ENCODE data around the gene HBS1L. TPM values are rescaled to one million over a fixed set of nuclear protein-coding genes. Genes with fewer than 3 reads are reported as not detected.

Gene HBS1L
- total and polyA plus RNA-seq, 7 experiments from 2014 or later: 61.4 to 112 (median 81.0) TPM

GRCh38 chr6:135002229-135002844 lies 52.3 kb downstream of the HBS1L start:
- no peak overlapping the region for H3K27ac Mint-ChIP-seq
- ChIA-PET POLR2A (interaction anchor here (0.8 kb wide), 1 partner anchor 179 kb away, joined by 3 read pairs; the partner anchor contains the start of gene MYB), CTCF (interaction anchor here (0.5 to 1.0 kb wide), 6 partner anchors 10 to 139 kb away, joined by 3 to 7 read pairs (median 4); no protein-coding TSS in a partner anchor)
- peak; percentile 54 for ATAC-seq
- peaks cover 0 to 20% (median 9%) of the 10 kb centered on the region in 5 donors for H3K36me3 Mint-ChIP-seq
- Histone ChIP-seq H3K27ac (ENCODE audit: low read depth, low read length) (no peak overlapping the region), H3K9me3 (ENCODE audit: control insufficient read depth in 2 of 3, low read length in 3 of 3) (no peaks in the 10 kb centered on the region), H3K27me3 (ENCODE audit: control insufficient read depth in 2 of 2, insufficient read depth in 2 of 2, low read length in 2 of 2) (no peaks in the 10 kb centered on the region), H3K4me1 (ENCODE audit: control insufficient read depth in 2 of 2, insufficient read depth in 2 of 2, low read length in 2 of 2) (peaks cover 0 to 8% of the 10 kb centered on the region in 2 donors), H3K4me3 (ENCODE audit: low read length) (no peak overlapping the region), H3K36me3 (ENCODE audit: control insufficient read depth in 2 of 3, insufficient read depth in 3 of 3, low read length in 3 of 3) (peaks cover 0 to 8% (median under 1%) of the 10 kb centered on the region in 3 experiments)
- DNase-seq: peak in 4 of 9 donors; percentile 18 to 28 (median 24)
- no peaks in the 10 kb centered on the region for H3K9me3 Mint-ChIP-seq
- intact Hi-C loops (cut with micrococcal nuclease): loop anchor here in 1 of 2 donors (1.0 to 2.0 kb wide), 4 partner anchors 12 to 181 kb away; no protein-coding TSS in a partner anchor
- H3K4me1 Mint-ChIP-seq: peaks cover under 1 to 19% (median 15%) of the 10 kb centered on the region in 7 donors
- H3K4me3 Mint-ChIP-seq: no peak overlapping the region
- no peaks in the 10 kb centered on the region for H3K27me3 Mint-ChIP-seq

GRCh38 chr6:134999107-134999506 lies 55.5 kb downstream of the HBS1L start:
- ATAC-seq (no peak), DNase-seq (no peak)
- CTCF ChIA-PET: interaction anchor here (0.6 to 1.0 kb wide), 2 partner anchors 87 to 185 kb away, joined by 3 read pairs; no protein-coding TSS in a partner anchor
- Mint-ChIP-seq H3K27ac (peak overlapping the region in 1 of 9 donors; percentile 25), H3K27me3 (no peaks in the 10 kb centered on the region), H3K36me3 (peaks cover 4 to 30% (median 24%) of the 10 kb centered on the region in 5 donors), H3K4me3 (no peak overlapping the region), H3K9me3 (no peaks in the 10 kb centered on the region), H3K4me1 (peaks cover 3 to 25% (median 16%) of the 10 kb centered on the region in 7 donors)
- intact Hi-C loops (cut with micrococcal nuclease): no loop called here
- Histone ChIP-seq H3K27me3 (ENCODE audit: control insufficient read depth in 2 of 2, insufficient read depth in 2 of 2, low read length in 2 of 2) (no peaks in the 10 kb centered on the region), H3K36me3 (ENCODE audit: control insufficient read depth in 2 of 3, insufficient read depth in 3 of 3, low read length in 3 of 3) (peaks cover 8 to 28% (median 16%) of the 10 kb centered on the region in 3 experiments), H3K4me1 (ENCODE audit: control insufficient read depth in 2 of 2, insufficient read depth in 2 of 2, low read length in 2 of 2) (peaks cover 0 to 3% of the 10 kb centered on the region in 2 donors), H3K9me3 (ENCODE audit: control insufficient read depth in 2 of 3, low read length in 3 of 3) (no peaks in the 10 kb centered on the region), H3K4me3 (ENCODE audit: low read length) (no peak overlapping the region), H3K27ac (ENCODE audit: low read depth, low read length) (no peak overlapping the region)
- POLR2A ChIA-PET: interaction anchor here (0.7 to 1.2 kb wide), 2 partner anchors 42 to 183 kb away, joined by 4 to 6 read pairs; no protein-coding TSS in a partner anchor

- Mint-ChIP-seq H3K9me3 (no peaks in the 10 kb centered on the region), H3K36me3 (peaks cover 4 to 33% (median 28%) of the 10 kb centered on the region in 5 donors), H3K27ac (peak overlapping the region in 4 of 9 donors; percentile 3 to 44 (median 20)), H3K4me3 (no peak overlapping the region), H3K27me3 (no peaks in the 10 kb centered on the region), H3K4me1 (peaks cover 3 to 25% (median 16%) of the 10 kb centered on the region in 7 donors)
- Histone ChIP-seq H3K36me3 (ENCODE audit: control insufficient read depth in 2 of 3, insufficient read depth in 3 of 3, low read length in 3 of 3) (peaks cover 15 to 33% (median 16%) of the 10 kb centered on the region in 3 experiments), H3K27ac (ENCODE audit: low read depth, low read length) (no peak overlapping the region), H3K4me1 (ENCODE audit: control insufficient read depth in 2 of 2, insufficient read depth in 2 of 2, low read length in 2 of 2) (peaks cover 0 to 1% of the 10 kb centered on the region in 2 donors), H3K4me3 (ENCODE audit: low read length) (no peak overlapping the region), H3K27me3 (ENCODE audit: control insufficient read depth in 2 of 2, insufficient read depth in 2 of 2, low read length in 2 of 2) (no peaks in the 10 kb centered on the region), H3K9me3 (ENCODE audit: control insufficient read depth in 2 of 3, low read length in 3 of 3) (no peaks in the 10 kb centered on the region)
- no peak for ATAC-seq
- CTCF ChIA-PET: interaction anchor here (0.6 kb wide), 2 partner anchors 187 to 617 kb away, joined by 3 to 5 read pairs; no protein-coding TSS in a partner anchor
- intact Hi-C loops (cut with micrococcal nuclease): no loop called here
- POLR2A ChIA-PET: no interaction called here
- DNase-seq: no peak
Measured at GRCh38 chr6:134997133-134997995, 57.3 kb downstream of the HBS1L start.

GRCh38 chr6:134995536-134995935 lies 59.1 kb downstream of the HBS1L start:
- ChIA-PET CTCF (interaction anchor here (0.6 to 1.5 kb wide), 2 partner anchors 9 to 55 kb away, joined by 3 read pairs; no protein-coding TSS in a partner anchor), POLR2A (no interaction called here)
- Mint-ChIP-seq H3K4me3 (no peak overlapping the region), H3K27me3 (no peaks in the 10 kb centered on the region), H3K36me3 (peaks cover 4 to 36% (median 28%) of the 10 kb centered on the region in 5 donors), H3K4me1 (peaks cover 3 to 25% (median 16%) of the 10 kb centered on the region in 7 donors), H3K27ac (peak overlapping the region in 1 of 9 donors; percentile 34), H3K9me3 (no peaks in the 10 kb centered on the region)
- Histone ChIP-seq H3K9me3 (ENCODE audit: control insufficient read depth in 2 of 3, low read length in 3 of 3) (no peaks in the 10 kb centered on the region), H3K36me3 (ENCODE audit: control insufficient read depth in 2 of 3, insufficient read depth in 3 of 3, low read length in 3 of 3) (peaks cover 16 to 40% (median 18%) of the 10 kb centered on the region in 3 experiments), H3K27me3 (ENCODE audit: control insufficient read depth in 2 of 2, insufficient read depth in 2 of 2, low read length in 2 of 2) (no peaks in the 10 kb centered on the region), H3K4me1 (ENCODE audit: control insufficient read depth in 2 of 2, insufficient read depth in 2 of 2, low read length in 2 of 2) (no peaks in the 10 kb centered on the region), H3K4me3 (ENCODE audit: low read length) (no peak overlapping the region), H3K27ac (ENCODE audit: low read depth, low read length) (no peak overlapping the region)
- intact Hi-C loops (cut with micrococcal nuclease): no loop called here
- DNase-seq: no peak
- no peak for ATAC-seq

- Mint-ChIP-seq H3K4me3 (no peak overlapping the region), H3K27me3 (no peaks in the 10 kb centered on the region), H3K36me3 (peaks cover 4 to 44% (median 31%) of the 10 kb centered on the region in 5 donors), H3K27ac (no peak overlapping the region), H3K9me3 (no peaks in the 10 kb centered on the region), H3K4me1 (peaks cover 3 to 30% (median 16%) of the 10 kb centered on the region in 7 donors)
- ATAC-seq (no peak), DNase-seq (no peak)
- Histone ChIP-seq H3K36me3 (ENCODE audit: control insufficient read depth in 2 of 3, insufficient read depth in 3 of 3, low read length in 3 of 3) (peaks cover 16 to 47% (median 18%) of the 10 kb centered on the region in 3 experiments), H3K4me1 (ENCODE audit: control insufficient read depth in 2 of 2, insufficient read depth in 2 of 2, low read length in 2 of 2) (no peaks in the 10 kb centered on the region), H3K27me3 (ENCODE audit: control insufficient read depth in 2 of 2, insufficient read depth in 2 of 2, low read length in 2 of 2) (no peaks in the 10 kb centered on the region), H3K4me3 (ENCODE audit: low read length) (no peak overlapping the region), H3K9me3 (ENCODE audit: control insufficient read depth in 2 of 3, low read length in 3 of 3) (no peaks in the 10 kb centered on the region), H3K27ac (ENCODE audit: low read depth, low read length) (no peak overlapping the region)
- POLR2A ChIA-PET: no interaction called here
- intact Hi-C loops (cut with micrococcal nuclease): loop anchor here in 1 of 2 donors (1.0 kb wide), 1 partner anchor 9 kb away; no protein-coding TSS in a partner anchor
- CTCF ChIA-PET: interaction anchor here (1.3 to 2.3 kb wide), 2 partner anchors 14 to 150 kb away, joined by 3 to 7 read pairs; no protein-coding TSS in a partner anchor
Measured at GRCh38 chr6:134994431-134994830, 60.2 kb downstream of the HBS1L start.

- CTCF ChIA-PET: interaction anchor here (1.0 kb wide), 1 partner anchor 447 kb away, joined by 3 read pairs; no protein-coding TSS in a partner anchor
- H3K27ac Mint-ChIP-seq: no peak overlapping the region
- ATAC-seq: no peak
- H3K4me3 Mint-ChIP-seq: no peak overlapping the region
- POLR2A ChIA-PET: no interaction called here
- H3K27ac ChIP-seq (ENCODE audit: low read depth, low read length): no peak overlapping the region
- intact Hi-C loops (cut with micrococcal nuclease): no loop called here
- H3K36me3 Mint-ChIP-seq: peaks cover 7 to 50% (median 25%) of the 10 kb centered on the region in 5 donors
- H3K9me3 ChIP-seq (ENCODE audit: control insufficient read depth in 2 of 3, low read length in 3 of 3): no peaks in the 10 kb centered on the region
- no peaks in the 10 kb centered on the region for H3K27me3 Mint-ChIP-seq
- no peaks in the 10 kb centered on the region for H3K4me1 ChIP-seq (ENCODE audit: control insufficient read depth in 2 of 2, insufficient read depth in 2 of 2, low read length in 2 of 2)
- H3K9me3 Mint-ChIP-seq: no peaks in the 10 kb centered on the region
- no peak for DNase-seq
- H3K4me3 ChIP-seq (ENCODE audit: low read length): no peak overlapping the region
- peaks cover 14 to 50% (median 17%) of the 10 kb centered on the region in 3 experiments for H3K36me3 ChIP-seq (ENCODE audit: control insufficient read depth in 2 of 3, insufficient read depth in 3 of 3, low read length in 3 of 3)
- H3K27me3 ChIP-seq (ENCODE audit: control insufficient read depth in 2 of 2, insufficient read depth in 2 of 2, low read length in 2 of 2): no peaks in the 10 kb centered on the region
- H3K4me1 Mint-ChIP-seq: peaks cover 0 to 17% (median 5%) of the 10 kb centered on the region in 7 donors
Measured at GRCh38 chr6:134992155-134992554, 62.5 kb downstream of the HBS1L start.
